Measurements from ENCODE around the gene TMEM201. TPM values are rescaled to one million over a fixed set of nuclear protein-coding genes. Genes with fewer than 3 reads are reported as not detected.

Gene TMEM201
- total RNA-seq, 1 donor: 8.9 TPM

GRCh38 chr1:9594471-9595155 is 5.9 kb downstream of the TMEM201 start:
- no peak overlapping the region for H3K4me3 ChIP-seq (ENCODE audit: low read depth, low read length)
- TF ChIP-seq CTCF (IDR thresholded peaks at IDR 0.05; ENCODE audit: insufficient read depth, low read length): no peak
- no peak for DNase-seq (ENCODE audit: low read depth)

- TF ChIP-seq CTCF (IDR thresholded peaks at IDR 0.05; ENCODE audit: insufficient read depth, low read length): no peak
- no peak for DNase-seq (ENCODE audit: low read depth)
- no peak overlapping the region for H3K4me3 ChIP-seq (ENCODE audit: low read depth, low read length)
Observed at GRCh38 chr1:9595156-9595967, 6.7 kb downstream of the TMEM201 start.

GRCh38 chr1:9595968-9596340 is 7.2 kb downstream of the TMEM201 start:
- TF ChIP-seq CTCF (IDR thresholded peaks at IDR 0.05; ENCODE audit: insufficient read depth, low read length): no peak
- DNase-seq (ENCODE audit: low read depth): no peak
- H3K4me3 ChIP-seq (ENCODE audit: low read depth, low read length): no peak overlapping the region

GRCh38 chr1:9596415-9597123 is 7.9 kb downstream of the TMEM201 start:
- TF ChIP-seq CTCF (IDR thresholded peaks at IDR 0.05; ENCODE audit: insufficient read depth, low read length): no peak
- DNase-seq (ENCODE audit: low read depth): no peak
- no peak overlapping the region for H3K4me3 ChIP-seq (ENCODE audit: low read depth, low read length)

- no peak for TF ChIP-seq CTCF (IDR thresholded peaks at IDR 0.05; ENCODE audit: insufficient read depth, low read length)
- no peak for DNase-seq (ENCODE audit: low read depth)
- no peak overlapping the region for H3K4me3 ChIP-seq (ENCODE audit: low read depth, low read length)
Observed at GRCh38 chr1:9597361-9598315, 8.9 kb downstream of the TMEM201 start.

GRCh38 chr1:9598316-9598700 is 9.6 kb downstream of the TMEM201 start:
- DNase-seq (ENCODE audit: low read depth): no peak
- TF ChIP-seq CTCF (IDR thresholded peaks at IDR 0.05; ENCODE audit: insufficient read depth, low read length): no peak
- H3K4me3 ChIP-seq (ENCODE audit: low read depth, low read length): no peak overlapping the region
